ENCODE data around the gene ROBO4.

DNA sequence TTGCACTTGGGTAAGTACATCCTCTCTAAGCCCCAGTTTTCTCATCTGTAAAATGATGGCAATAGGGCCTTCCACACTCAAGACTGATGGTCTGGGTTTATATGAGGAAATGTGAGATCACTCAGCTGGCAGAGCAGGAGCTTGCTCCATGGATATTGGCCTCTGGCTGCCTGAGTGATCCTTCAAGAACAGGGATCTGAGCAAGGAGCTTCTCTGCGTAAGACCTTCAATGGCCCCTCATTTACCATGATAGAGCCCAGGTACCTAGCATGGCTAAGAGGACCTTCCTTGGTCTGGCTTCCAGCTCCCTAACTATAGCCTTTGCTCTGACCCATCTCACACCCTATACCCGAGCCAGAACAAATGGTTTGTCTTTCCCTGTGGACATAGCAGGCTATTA is 5.5 kb downstream of the ROBO4 start:
- no peak for TF ChIP-seq POLR2A (IDR thresholded peaks at IDR 0.05)
- TF ChIP-seq, protein P1, sequence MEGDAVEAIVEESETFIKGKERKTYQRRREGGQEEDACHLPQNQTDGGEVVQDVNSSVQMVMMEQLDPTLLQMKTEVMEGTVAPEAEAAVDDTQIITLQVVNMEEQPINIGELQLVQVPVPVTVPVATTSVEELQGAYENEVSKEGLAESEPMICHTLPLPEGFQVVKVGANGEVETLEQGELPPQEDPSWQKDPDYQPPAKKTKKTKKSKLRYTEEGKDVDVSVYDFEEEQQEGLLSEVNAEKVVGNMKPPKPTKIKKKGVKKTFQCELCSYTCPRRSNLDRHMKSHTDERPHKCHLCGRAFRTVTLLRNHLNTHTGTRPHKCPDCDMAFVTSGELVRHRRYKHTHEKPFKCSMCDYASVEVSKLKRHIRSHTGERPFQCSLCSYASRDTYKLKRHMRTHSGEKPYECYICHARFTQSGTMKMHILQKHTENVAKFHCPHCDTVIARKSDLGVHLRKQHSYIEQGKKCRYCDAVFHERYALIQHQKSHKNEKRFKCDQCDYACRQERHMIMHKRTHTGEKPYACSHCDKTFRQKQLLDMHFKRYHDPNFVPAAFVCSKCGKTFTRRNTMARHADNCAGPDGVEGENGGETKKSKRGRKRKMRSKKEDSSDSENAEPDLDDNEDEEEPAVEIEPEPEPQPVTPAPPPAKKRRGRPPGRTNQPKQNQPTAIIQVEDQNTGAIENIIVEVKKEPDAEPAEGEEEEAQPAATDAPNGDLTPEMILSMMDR (IDR thresholded peaks at IDR 0.05), result no peak
